ENCODE results near the gene CFDP1.

The CFDP1 gene

GRCh38 chr16:75323933-75324332 is 109.4 kb downstream of the CFDP1 start:
- Histone ChIP-seq H3K4me3 (ENCODE audit: insufficient read depth, low read depth, low read length, poor library complexity, severe bottlenecking) (no peak overlapping the region), H3K27ac (ENCODE audit: insufficient read depth, low read length, poor library complexity, severe bottlenecking) (no peak overlapping the region), H3K4me1 (ENCODE audit: control insufficient read depth, insufficient read depth, low read length, poor library complexity, severe bottlenecking) (peaks cover 16% of the 10 kb centered on the region), H3K9me3 (ENCODE audit: control insufficient read depth, low read length) (no peaks in the 10 kb centered on the region), H3K27me3 (replicated peaks; ENCODE audit: control insufficient read depth, insufficient read depth, low read length, poor library complexity, severe bottlenecking) (no peaks in the 10 kb centered on the region), H3K36me3 (ENCODE audit: control insufficient read depth, insufficient read depth, low read length) (no peaks in the 10 kb centered on the region)
- DNase-seq = no peak

- Histone ChIP-seq H3K9me3 (ENCODE audit: control insufficient read depth, low read length) (no peaks in the 10 kb centered on the region), H3K27ac (ENCODE audit: insufficient read depth, low read length, poor library complexity, severe bottlenecking) (no peak overlapping the region), H3K27me3 (replicated peaks; ENCODE audit: control insufficient read depth, insufficient read depth, low read length, poor library complexity, severe bottlenecking) (no peaks in the 10 kb centered on the region), H3K36me3 (ENCODE audit: control insufficient read depth, insufficient read depth, low read length) (no peaks in the 10 kb centered on the region), H3K4me3 (ENCODE audit: insufficient read depth, low read depth, low read length, poor library complexity, severe bottlenecking) (no peak overlapping the region), H3K4me1 (ENCODE audit: control insufficient read depth, insufficient read depth, low read length, poor library complexity, severe bottlenecking) (peaks cover 16% of the 10 kb centered on the region)
- no peak for DNase-seq
Observed at GRCh38 chr16:75323198-75323597, 110.1 kb downstream of the CFDP1 start.

GRCh38 chr16:75322740-75323139 is 110.6 kb downstream of the CFDP1 start:
- H3K27me3 ChIP-seq (replicated peaks; ENCODE audit: control insufficient read depth, insufficient read depth, low read length, poor library complexity, severe bottlenecking) = no peaks in the 10 kb centered on the region
- H3K9me3 ChIP-seq (ENCODE audit: control insufficient read depth, low read length) = no peaks in the 10 kb centered on the region
- no peak for DNase-seq
- no peak overlapping the region for H3K27ac ChIP-seq (ENCODE audit: insufficient read depth, low read length, poor library complexity, severe bottlenecking)
- H3K4me1 ChIP-seq (ENCODE audit: control insufficient read depth, insufficient read depth, low read length, poor library complexity, severe bottlenecking) = peaks cover 16% of the 10 kb centered on the region
- no peak overlapping the region for H3K4me3 ChIP-seq (ENCODE audit: insufficient read depth, low read depth, low read length, poor library complexity, severe bottlenecking)
- no peaks in the 10 kb centered on the region for H3K36me3 ChIP-seq (ENCODE audit: control insufficient read depth, insufficient read depth, low read length)

- Histone ChIP-seq H3K27ac (ENCODE audit: insufficient read depth, low read length, poor library complexity, severe bottlenecking) (no peak overlapping the region), H3K4me1 (ENCODE audit: control insufficient read depth, insufficient read depth, low read length, poor library complexity, severe bottlenecking) (peaks cover 16% of the 10 kb centered on the region), H3K9me3 (ENCODE audit: control insufficient read depth, low read length) (no peaks in the 10 kb centered on the region), H3K36me3 (ENCODE audit: control insufficient read depth, insufficient read depth, low read length) (no peaks in the 10 kb centered on the region), H3K4me3 (ENCODE audit: insufficient read depth, low read depth, low read length, poor library complexity, severe bottlenecking) (peak overlapping the region; percentile 29), H3K27me3 (replicated peaks; ENCODE audit: control insufficient read depth, insufficient read depth, low read length, poor library complexity, severe bottlenecking) (no peaks in the 10 kb centered on the region)
- no peak for DNase-seq
Observed at GRCh38 chr16:75320435-75320834, 112.9 kb downstream of the CFDP1 start.

- Histone ChIP-seq H3K9me3 (ENCODE audit: control insufficient read depth, low read length) (no peaks in the 10 kb centered on the region), H3K36me3 (ENCODE audit: control insufficient read depth, insufficient read depth, low read length) (no peaks in the 10 kb centered on the region), H3K4me3 (ENCODE audit: insufficient read depth, low read depth, low read length, poor library complexity, severe bottlenecking) (peak overlapping the region; percentile 29), H3K4me1 (ENCODE audit: control insufficient read depth, insufficient read depth, low read length, poor library complexity, severe bottlenecking) (peaks cover 16% of the 10 kb centered on the region), H3K27me3 (replicated peaks; ENCODE audit: control insufficient read depth, insufficient read depth, low read length, poor library complexity, severe bottlenecking) (no peaks in the 10 kb centered on the region), H3K27ac (ENCODE audit: insufficient read depth, low read length, poor library complexity, severe bottlenecking) (no peak overlapping the region)
- DNase-seq = no peak
Observed at GRCh38 chr16:75319513-75320411, 113.5 kb downstream of the CFDP1 start.

- peaks cover 16% of the 10 kb centered on the region for H3K4me1 ChIP-seq (ENCODE audit: control insufficient read depth, insufficient read depth, low read length, poor library complexity, severe bottlenecking)
- H3K36me3 ChIP-seq (ENCODE audit: control insufficient read depth, insufficient read depth, low read length) = no peaks in the 10 kb centered on the region
- H3K27me3 ChIP-seq (replicated peaks; ENCODE audit: control insufficient read depth, insufficient read depth, low read length, poor library complexity, severe bottlenecking) = no peaks in the 10 kb centered on the region
- no peak overlapping the region for H3K27ac ChIP-seq (ENCODE audit: insufficient read depth, low read length, poor library complexity, severe bottlenecking)
- H3K4me3 ChIP-seq (ENCODE audit: insufficient read depth, low read depth, low read length, poor library complexity, severe bottlenecking) = no peak overlapping the region
- no peaks in the 10 kb centered on the region for H3K9me3 ChIP-seq (ENCODE audit: control insufficient read depth, low read length)
- DNase-seq = no peak
Observed at GRCh38 chr16:75318737-75319136, 114.6 kb downstream of the CFDP1 start.

- Histone ChIP-seq H3K4me3 (ENCODE audit: insufficient read depth, low read depth, low read length, poor library complexity, severe bottlenecking) (no peak overlapping the region), H3K36me3 (ENCODE audit: control insufficient read depth, insufficient read depth, low read length) (no peaks in the 10 kb centered on the region), H3K27me3 (replicated peaks; ENCODE audit: control insufficient read depth, insufficient read depth, low read length, poor library complexity, severe bottlenecking) (no peaks in the 10 kb centered on the region), H3K4me1 (ENCODE audit: control insufficient read depth, insufficient read depth, low read length, poor library complexity, severe bottlenecking) (peaks cover 16% of the 10 kb centered on the region), H3K27ac (ENCODE audit: insufficient read depth, low read length, poor library complexity, severe bottlenecking) (no peak overlapping the region), H3K9me3 (ENCODE audit: control insufficient read depth, low read length) (no peaks in the 10 kb centered on the region)
- no peak for DNase-seq
Observed at GRCh38 chr16:75317532-75317931, 115.8 kb downstream of the CFDP1 start.

GRCh38 chr16:75317101-75317522 is 116.2 kb downstream of the CFDP1 start:
- no peak overlapping the region for H3K27ac ChIP-seq (ENCODE audit: insufficient read depth, low read length, poor library complexity, severe bottlenecking)
- H3K36me3 ChIP-seq (ENCODE audit: control insufficient read depth, insufficient read depth, low read length) = no peaks in the 10 kb centered on the region
- H3K27me3 ChIP-seq (replicated peaks; ENCODE audit: control insufficient read depth, insufficient read depth, low read length, poor library complexity, severe bottlenecking) = no peaks in the 10 kb centered on the region
- no peak overlapping the region for H3K4me3 ChIP-seq (ENCODE audit: insufficient read depth, low read depth, low read length, poor library complexity, severe bottlenecking)
- DNase-seq = no peak
- H3K9me3 ChIP-seq (ENCODE audit: control insufficient read depth, low read length) = no peaks in the 10 kb centered on the region
- H3K4me1 ChIP-seq (ENCODE audit: control insufficient read depth, insufficient read depth, low read length, poor library complexity, severe bottlenecking) = peaks cover 16% of the 10 kb centered on the region

GRCh38 chr16:75315539-75316306 is 117.6 kb downstream of the CFDP1 start:
- Histone ChIP-seq H3K4me1 (ENCODE audit: control insufficient read depth, insufficient read depth, low read length, poor library complexity, severe bottlenecking) (peaks cover 14% of the 10 kb centered on the region), H3K27me3 (replicated peaks; ENCODE audit: control insufficient read depth, insufficient read depth, low read length, poor library complexity, severe bottlenecking) (no peaks in the 10 kb centered on the region), H3K27ac (ENCODE audit: insufficient read depth, low read length, poor library complexity, severe bottlenecking) (no peak overlapping the region), H3K4me3 (ENCODE audit: insufficient read depth, low read depth, low read length, poor library complexity, severe bottlenecking) (no peak overlapping the region), H3K36me3 (ENCODE audit: control insufficient read depth, insufficient read depth, low read length) (no peaks in the 10 kb centered on the region), H3K9me3 (ENCODE audit: control insufficient read depth, low read length) (no peaks in the 10 kb centered on the region)
- DNase-seq = no peak

- Histone ChIP-seq H3K9me3 (ENCODE audit: control insufficient read depth, low read length) (no peaks in the 10 kb centered on the region), H3K4me1 (ENCODE audit: control insufficient read depth, insufficient read depth, low read length, poor library complexity, severe bottlenecking) (no peaks in the 10 kb centered on the region), H3K27me3 (replicated peaks; ENCODE audit: control insufficient read depth, insufficient read depth, low read length, poor library complexity, severe bottlenecking) (no peaks in the 10 kb centered on the region), H3K27ac (ENCODE audit: insufficient read depth, low read length, poor library complexity, severe bottlenecking) (no peak overlapping the region), H3K4me3 (ENCODE audit: insufficient read depth, low read depth, low read length, poor library complexity, severe bottlenecking) (no peak overlapping the region), H3K36me3 (ENCODE audit: control insufficient read depth, insufficient read depth, low read length) (no peaks in the 10 kb centered on the region)
- no peak for DNase-seq
Observed at GRCh38 chr16:75312875-75313274, 120.4 kb downstream of the CFDP1 start.
